Gastrocnemius medialis (tissue), 4 donors: ENCODE results near the gene OR51G1.

ENCODE experiments used
- POLR2A ChIP-seq, 2 donors: fragments of 450-650 bp; IDR thresholded peaks; one replicate each; pipeline ENCODE4 v1.6.1; 2017; ENCODE audit warnings: antibody characterized with exemption in 2 of 2, mild to moderate bottlenecking in 2 of 2, moderate library complexity in 2 of 2
- TF ChIP-seq, protein P1 (sequence below), 5 experiments: fragments of 450-650 bp in 3 of 5; fragments of 200-600 bp in 2 of 5; sonication (generic) in 2 of 5; IDR thresholded peaks in 4 of 5; conservative IDR thresholded peaks in 1 of 5; 1 replicate in 4 of 5; 2 replicates in 1 of 5; pipeline ENCODE4 v1.5.1; 2016 to 2019; ENCODE audit warnings: antibody characterized with exemption in 5 of 5, mild to moderate bottlenecking in 3 of 5, moderate library complexity in 3 of 5

DNA sequence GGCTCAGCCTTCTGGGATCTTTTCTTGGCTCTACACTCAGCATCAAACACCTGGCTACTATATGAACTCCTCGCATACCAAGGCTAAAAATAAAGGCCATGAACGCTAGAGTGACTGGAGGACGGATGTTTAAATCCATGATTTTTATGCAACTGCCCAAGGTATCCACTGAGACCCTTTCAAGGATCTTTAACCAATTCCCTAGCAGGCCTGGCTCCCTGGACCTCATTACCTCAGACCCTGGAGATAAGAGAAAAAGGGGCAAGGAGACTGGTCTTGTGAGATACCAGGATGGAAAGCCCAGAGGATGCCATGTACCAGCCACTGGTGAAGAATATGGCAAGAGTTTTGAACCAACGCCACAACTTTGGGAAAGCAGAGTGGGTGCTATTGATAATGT lies 4.9 kb downstream of the OR51G1 start, which contains the start of gene OR51G2:
- TF ChIP-seq, protein P1, sequence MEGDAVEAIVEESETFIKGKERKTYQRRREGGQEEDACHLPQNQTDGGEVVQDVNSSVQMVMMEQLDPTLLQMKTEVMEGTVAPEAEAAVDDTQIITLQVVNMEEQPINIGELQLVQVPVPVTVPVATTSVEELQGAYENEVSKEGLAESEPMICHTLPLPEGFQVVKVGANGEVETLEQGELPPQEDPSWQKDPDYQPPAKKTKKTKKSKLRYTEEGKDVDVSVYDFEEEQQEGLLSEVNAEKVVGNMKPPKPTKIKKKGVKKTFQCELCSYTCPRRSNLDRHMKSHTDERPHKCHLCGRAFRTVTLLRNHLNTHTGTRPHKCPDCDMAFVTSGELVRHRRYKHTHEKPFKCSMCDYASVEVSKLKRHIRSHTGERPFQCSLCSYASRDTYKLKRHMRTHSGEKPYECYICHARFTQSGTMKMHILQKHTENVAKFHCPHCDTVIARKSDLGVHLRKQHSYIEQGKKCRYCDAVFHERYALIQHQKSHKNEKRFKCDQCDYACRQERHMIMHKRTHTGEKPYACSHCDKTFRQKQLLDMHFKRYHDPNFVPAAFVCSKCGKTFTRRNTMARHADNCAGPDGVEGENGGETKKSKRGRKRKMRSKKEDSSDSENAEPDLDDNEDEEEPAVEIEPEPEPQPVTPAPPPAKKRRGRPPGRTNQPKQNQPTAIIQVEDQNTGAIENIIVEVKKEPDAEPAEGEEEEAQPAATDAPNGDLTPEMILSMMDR (IDR thresholded peaks at IDR 0.05 in 4 of 5, conservative IDR thresholded peaks at IDR 0.05 in 1 of 5) = no peak
- TF ChIP-seq POLR2A (IDR thresholded peaks at IDR 0.05) = no peak
